AG10803 (cell line): Measurements from ENCODE around the gene SMARCA2.
A peak's percentile ranks its signal among the peaks of the same experiment; 100 is the strongest.

ENCODE experiments used
- DNase-seq: peaks from one replicate; pipeline ENCODE4 v3.0.0; 2010; ENCODE audit warnings: low read depth
- H3K4me3 ChIP-seq: 2 replicates; pipeline ENCODE4 v1.5.1; 2011; ENCODE audit warnings: mild to moderate bottlenecking, low read length, control low read depth
- TF ChIP-seq, protein P1 (sequence below): conservative IDR thresholded peaks from 2 replicates; pipeline ENCODE4 v1.5.1; 2011; ENCODE audit warnings: mild to moderate bottlenecking, low read length, control low read depth, inconsistent platforms

Gene SMARCA2

GRCh38 chr9:2236850-2237249 is 221.7 kb downstream of the SMARCA2 start:
- no peak for DNase-seq
- H3K4me3 ChIP-seq: no peak overlapping the region
- TF ChIP-seq, protein P1, sequence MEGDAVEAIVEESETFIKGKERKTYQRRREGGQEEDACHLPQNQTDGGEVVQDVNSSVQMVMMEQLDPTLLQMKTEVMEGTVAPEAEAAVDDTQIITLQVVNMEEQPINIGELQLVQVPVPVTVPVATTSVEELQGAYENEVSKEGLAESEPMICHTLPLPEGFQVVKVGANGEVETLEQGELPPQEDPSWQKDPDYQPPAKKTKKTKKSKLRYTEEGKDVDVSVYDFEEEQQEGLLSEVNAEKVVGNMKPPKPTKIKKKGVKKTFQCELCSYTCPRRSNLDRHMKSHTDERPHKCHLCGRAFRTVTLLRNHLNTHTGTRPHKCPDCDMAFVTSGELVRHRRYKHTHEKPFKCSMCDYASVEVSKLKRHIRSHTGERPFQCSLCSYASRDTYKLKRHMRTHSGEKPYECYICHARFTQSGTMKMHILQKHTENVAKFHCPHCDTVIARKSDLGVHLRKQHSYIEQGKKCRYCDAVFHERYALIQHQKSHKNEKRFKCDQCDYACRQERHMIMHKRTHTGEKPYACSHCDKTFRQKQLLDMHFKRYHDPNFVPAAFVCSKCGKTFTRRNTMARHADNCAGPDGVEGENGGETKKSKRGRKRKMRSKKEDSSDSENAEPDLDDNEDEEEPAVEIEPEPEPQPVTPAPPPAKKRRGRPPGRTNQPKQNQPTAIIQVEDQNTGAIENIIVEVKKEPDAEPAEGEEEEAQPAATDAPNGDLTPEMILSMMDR: no peak

DNA sequence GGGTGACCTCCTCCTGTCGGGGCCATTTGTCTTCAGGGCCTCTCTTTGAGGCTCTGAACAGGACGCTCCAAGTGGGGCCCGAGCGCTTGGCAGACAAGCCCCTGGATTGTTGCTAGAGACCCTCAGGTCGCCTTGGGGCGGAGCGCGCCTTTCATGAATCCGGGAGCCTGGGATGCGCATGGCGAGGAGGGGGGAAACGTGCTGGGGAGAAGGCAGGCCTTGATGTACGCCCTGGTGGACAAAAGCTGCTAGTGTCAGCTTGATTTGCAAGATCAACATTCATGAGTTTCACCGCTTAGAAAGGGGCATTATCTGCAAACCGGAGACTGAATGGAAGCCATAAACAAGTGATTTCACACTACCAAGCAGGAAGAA is 226.3 kb downstream of the SMARCA2 start:
- TF ChIP-seq, protein P1: peak; percentile 44
- peak overlapping the region; percentile 63 for H3K4me3 ChIP-seq
- DNase-seq: peak; percentile 78

GRCh38 chr9:2241836-2242741 is 226.9 kb downstream of the SMARCA2 start:
- DNase-seq: peak; percentile 85
- H3K4me3 ChIP-seq: peak overlapping the region; percentile 63

DNA sequence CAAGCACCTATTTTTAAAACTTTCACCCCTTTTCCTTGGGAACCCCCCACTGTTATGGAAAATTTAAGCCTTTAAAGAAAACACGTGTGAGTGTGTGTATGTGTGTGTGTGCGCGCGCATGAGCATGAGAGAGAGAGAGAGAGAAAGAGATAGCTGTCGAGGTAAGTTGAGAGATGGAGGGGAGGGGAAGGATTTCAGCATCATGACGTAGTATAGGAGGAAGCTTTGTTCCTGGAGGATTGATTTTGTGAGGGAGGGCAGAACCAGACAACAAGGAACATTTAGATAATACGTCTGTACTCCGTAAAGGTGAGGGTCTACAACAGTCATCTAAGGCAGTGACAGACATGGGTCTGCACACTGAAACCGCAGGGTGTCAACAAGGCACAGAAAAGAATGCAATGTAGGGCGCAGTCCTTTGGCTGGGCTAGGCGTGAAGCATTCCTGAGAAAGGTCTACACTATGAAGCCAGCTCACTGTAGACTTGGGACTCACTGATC is 227.7 kb downstream of the SMARCA2 start:
- TF ChIP-seq, protein P1: no peak
- DNase-seq: no peak
- peak overlapping the region; percentile 63 for H3K4me3 ChIP-seq

More at GRCh38 chr9:2241836-2242741, 226.9 kb downstream of the SMARCA2 start:
- TF ChIP-seq, protein P1: peak; percentile 5; the same call in 1 of the 2 replicates
